ENCODE results near the gene APOB. TPM values are rescaled to one million over a fixed set of nuclear protein-coding genes. Genes with fewer than 3 reads are reported as not detected.

APOB gene
- total RNA-seq, 4 donors from 2014 or later = 0.05 to 8.8 (median 2.3) TPM

DNA sequence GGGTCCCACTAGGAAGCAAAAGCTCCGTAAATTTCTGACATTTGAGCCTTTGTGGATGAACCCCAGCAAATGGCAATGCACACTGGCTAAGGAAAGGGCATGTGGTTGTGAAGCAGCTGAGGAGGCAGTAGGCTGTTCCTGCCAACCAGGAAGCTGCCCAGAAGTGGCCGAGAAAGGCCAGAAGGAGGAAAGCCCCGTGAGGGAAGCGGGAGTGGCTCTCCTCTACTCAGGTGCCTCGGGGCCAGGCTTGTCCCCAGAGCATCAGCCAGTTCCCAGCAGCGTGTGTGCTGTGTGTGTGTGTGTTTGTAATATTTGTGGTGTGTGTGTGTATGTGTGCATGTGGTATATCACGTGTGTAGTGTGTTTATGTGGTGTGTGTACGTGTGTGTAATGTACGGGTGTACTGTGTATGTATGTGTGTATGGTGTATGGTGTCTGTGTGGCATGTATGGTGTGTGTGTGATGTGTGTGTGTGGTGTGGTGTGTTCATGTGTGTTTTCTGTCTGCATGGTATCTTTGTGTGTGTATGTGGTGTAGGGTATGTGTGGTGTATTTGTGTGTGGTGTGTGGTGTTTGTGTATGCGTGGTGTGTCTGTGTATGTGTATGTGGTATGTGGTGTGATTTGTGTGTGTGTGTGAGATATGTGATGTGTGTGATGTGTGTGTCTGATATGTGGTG, 90.6 kb downstream of the APOB start:
- Histone ChIP-seq H3K27me3 (peaks cover 0 to 2% (median 2%) of the 10 kb centered on the region in 3 donors), H3K9me3 (no peaks in the 10 kb centered on the region), H3K36me3 (no peaks in the 10 kb centered on the region), H3K27ac (no peak overlapping the region), H3K4me1 (no peaks in the 10 kb centered on the region), H3K4me3 (no peak overlapping the region)
- TF ChIP-seq, protein P1, sequence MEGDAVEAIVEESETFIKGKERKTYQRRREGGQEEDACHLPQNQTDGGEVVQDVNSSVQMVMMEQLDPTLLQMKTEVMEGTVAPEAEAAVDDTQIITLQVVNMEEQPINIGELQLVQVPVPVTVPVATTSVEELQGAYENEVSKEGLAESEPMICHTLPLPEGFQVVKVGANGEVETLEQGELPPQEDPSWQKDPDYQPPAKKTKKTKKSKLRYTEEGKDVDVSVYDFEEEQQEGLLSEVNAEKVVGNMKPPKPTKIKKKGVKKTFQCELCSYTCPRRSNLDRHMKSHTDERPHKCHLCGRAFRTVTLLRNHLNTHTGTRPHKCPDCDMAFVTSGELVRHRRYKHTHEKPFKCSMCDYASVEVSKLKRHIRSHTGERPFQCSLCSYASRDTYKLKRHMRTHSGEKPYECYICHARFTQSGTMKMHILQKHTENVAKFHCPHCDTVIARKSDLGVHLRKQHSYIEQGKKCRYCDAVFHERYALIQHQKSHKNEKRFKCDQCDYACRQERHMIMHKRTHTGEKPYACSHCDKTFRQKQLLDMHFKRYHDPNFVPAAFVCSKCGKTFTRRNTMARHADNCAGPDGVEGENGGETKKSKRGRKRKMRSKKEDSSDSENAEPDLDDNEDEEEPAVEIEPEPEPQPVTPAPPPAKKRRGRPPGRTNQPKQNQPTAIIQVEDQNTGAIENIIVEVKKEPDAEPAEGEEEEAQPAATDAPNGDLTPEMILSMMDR (IDR thresholded peaks at IDR 0.05 in 4 of 5, conservative IDR thresholded peaks at IDR 0.05 in 1 of 5) = no peak
- no peak for TF ChIP-seq POLR2A (IDR thresholded peaks at IDR 0.05)
- in situ Hi-C loops (cut with MboI; ENCODE audit: low sequenced_read_pairs in 4 of 4) = loop anchor here in 2 of 4 donors (25.0 kb wide), 2 partner anchors 516 to 591 kb away; partner anchors contain the start of genes PUM2 (in 1 of the 2) and RHOB (in 1 of the 2)
- ATAC-seq = no peak
- no peak for DNase-seq
- intact Hi-C loops (cut with DNase I; ENCODE audit: low total_unique reads) = no loop called here

Other genes starting within 250 kb of the APOB start
- 1 to 10 TPM in 3 of 4 donors, under 1 TPM in 1; 0.97 to 2.2 (median 1.4) TPM for gene LDAH, start 221.0 kb downstream of the APOB start, total RNA-seq
- under 1 TPM in 1 of 4 donors, not detected in 3; 0.68 TPM for gene TDRD15, start 79.9 kb upstream of the APOB start, total RNA-seq

Measured in gastrocnemius medialis (tissue), 4 donors.